ENCODE measurements around the gene ADCY1.

The ADCY1 gene

GRCh38 chr7:45697576-45698136 lies 123.5 kb downstream of the ADCY1 start:
- DNase-seq: no peak

- DNase-seq: no peak
Measured at GRCh38 chr7:45698303-45699014, 124.3 kb downstream of the ADCY1 start.

- DNase-seq: no peak
Measured at GRCh38 chr7:45699015-45699309, 124.8 kb downstream of the ADCY1 start.

GRCh38 chr7:45699726-45700390 lies 125.7 kb downstream of the ADCY1 start:
- no peak for DNase-seq

GRCh38 chr7:45700556-45700955 lies 126.4 kb downstream of the ADCY1 start:
- DNase-seq: no peak

GRCh38 chr7:45701701-45702510 lies 127.7 kb downstream of the ADCY1 start:
- no peak for DNase-seq

- no peak for DNase-seq
Measured at GRCh38 chr7:45702751-45703150, 128.6 kb downstream of the ADCY1 start.

- no peak for DNase-seq
Measured at GRCh38 chr7:45703373-45703821, 129.2 kb downstream of the ADCY1 start.

GRCh38 chr7:45703911-45704682 lies 129.9 kb downstream of the ADCY1 start:
- no peak for DNase-seq

- DNase-seq: no peak
Measured at GRCh38 chr7:45704683-45705016, 130.5 kb downstream of the ADCY1 start.

- no peak for DNase-seq
Measured at GRCh38 chr7:45708046-45708950, 134.1 kb downstream of the ADCY1 start.

- DNase-seq: no peak
Measured at GRCh38 chr7:45709168-45710042, 135.2 kb downstream of the ADCY1 start.

- DNase-seq: no peak
Measured at GRCh38 chr7:45710271-45711160, 136.3 kb downstream of the ADCY1 start.

GRCh38 chr7:45711161-45711490 lies 137.0 kb downstream of the ADCY1 start:
- no peak for DNase-seq

GRCh38 chr7:45712057-45712689 lies 138.0 kb downstream of the ADCY1 start:
- DNase-seq: no peak

- no peak for DNase-seq
Measured at GRCh38 chr7:45712872-45713668, 138.9 kb downstream of the ADCY1 start.

- no peak for DNase-seq
Measured at GRCh38 chr7:45713669-45714520, 139.7 kb downstream of the ADCY1 start.

- DNase-seq: no peak
Measured at GRCh38 chr7:45714521-45714820, 140.3 kb downstream of the ADCY1 start.

Data from CD4-positive, alpha-beta T cell treated with Interleukin-17A for 4 hours (primary cell).